HCT116 (cell line): ENCODE data around the gene DCTN2. TPM values are rescaled to one million over a fixed set of nuclear protein-coding genes. Genes with fewer than 3 reads are reported as not detected.

Experiments
- ATAC-seq: fragments of 200-7000 bp; cut with Tn5 transposase; 2 replicates; pipeline ENCODE4 v1.9.1; 2020; ENCODE audit warnings: mild to moderate bottlenecking, moderate library complexity
- BruUV-seq: library from RNA; stranded (reverse); fragments of 400-500 nt; replicated peaks from 2 replicates; lab custom pipeline; 2021; lab: Mats Ljungman, UMichigan
- CTCF ChIA-PET: fragments of 300-600 bp; sonication (Branson Sonifier 250); formaldehyde crosslinking; loops from one replicate; lab custom pipeline; 2021; ENCODE audit warnings: antibody characterized with exemption; lab: Charles Lee
- POLR2A ChIA-PET: fragments of 300-600, 350-600 bp; sonication (Branson Sonifier 250); formaldehyde crosslinking; loops from one replicate; lab custom pipeline; 2021; ENCODE audit warnings: antibody characterized with exemption; lab: Charles Lee
- RAD21 ChIA-PET, 2 experiments: fragments of 300-600 bp; sonication (Branson Sonifier 250); formaldehyde crosslinking; loops; one replicate each; lab custom pipeline; 2023; ENCODE audit warnings: low total read pairs in 2 of 2; ENCODE audit not compliant: uncharacterized antibody in 2 of 2, unreplicated experiment in 2 of 2, low non-redundant PET in 1 of 2; lab: Charles Lee
- DNase-seq: peaks from one replicate; pipeline ENCODE4 v3.0.0-alpha.2; 2010; ENCODE audit warnings: low read depth, low spot score
- H2AFZ ChIP-seq: fragments of 200-600 bp; shearing (Covaris generic), sonication (generic); 2 replicates; pipeline ENCODE4 v1.6.1; 2017; ENCODE audit warnings: low read depth, mixed run types, mixed read lengths, antibody characterized with exemption, low read length; ENCODE audit not compliant: poor library complexity, severe bottlenecking
- H3K27ac ChIP-seq: 2 replicates; pipeline ENCODE4 v1.5.1; 2012; ENCODE audit warnings: low read depth, low read length
- H3K27me3 ChIP-seq: fragments of 200-600 bp; sonication (generic); 2 replicates; pipeline ENCODE4 v1.6.1; 2016; ENCODE audit warnings: mixed run types, low read length, mixed read lengths; ENCODE audit not compliant: insufficient read depth
- H3K36me3 ChIP-seq, 2 experiments: fragments of 200-500 bp in 1 of 2; fragments of 200-600 bp in 1 of 2; sonication (Bioruptor generic) in 1 of 2; sonication (generic) in 1 of 2; 2 replicates each; pipeline versions ENCODE4 v1.5.1 to v1.6.1; 2014 to 2016; ENCODE audit warnings: low read length in 2 of 2, inconsistent platforms in 1 of 2, mixed read lengths in 1 of 2, mixed run types in 1 of 2; ENCODE audit not compliant: insufficient read depth in 2 of 2, control insufficient read depth in 1 of 2
- H3K4me1 ChIP-seq, 2 experiments: fragments of 200-600 bp in 1 of 2; sonication (generic) in 1 of 2; 2 replicates each; pipeline versions ENCODE4 v1.5.1 to v1.6.1; 2012 to 2017; ENCODE audit warnings: low read length in 2 of 2, inconsistent platforms in 1 of 2, mild to moderate bottlenecking in 1 of 2, mixed read lengths in 1 of 2, mixed run types in 1 of 2, moderate library complexity in 1 of 2; ENCODE audit not compliant: insufficient read depth in 2 of 2, control insufficient read depth in 1 of 2
- H3K4me2 ChIP-seq: fragments of 200-600 bp; sonication (generic); 2 replicates; pipeline ENCODE4 v1.6.1; 2017; ENCODE audit warnings: mixed run types, low read length, mixed read lengths
- H3K4me3 ChIP-seq, 2 experiments: fragments of 200-600 bp in 1 of 2; sonication (generic) in 1 of 2; replicated peaks in 1 of 2; 2 replicates each; pipeline ENCODE4 v1.5.1; 2011 to 2016; ENCODE audit warnings: low read length in 2 of 2, control low read depth in 1 of 2, low read depth in 1 of 2, mild to moderate bottlenecking in 1 of 2, mixed read lengths in 1 of 2, mixed run types in 1 of 2
- H3K79me2 ChIP-seq: fragments of 200-600 bp; sonication (generic); 2 replicates; pipeline ENCODE4 v1.6.1; 2017; ENCODE audit warnings: mild to moderate bottlenecking, mixed run types, low read length, moderate library complexity, mixed read lengths; ENCODE audit not compliant: insufficient read depth
- H3K9ac ChIP-seq: fragments of 200-600 bp; sonication (generic); 2 replicates; pipeline ENCODE4 v1.6.1; 2016; ENCODE audit warnings: low read length, mixed read lengths
- H3K9me2 ChIP-seq: fragments of 200-600 bp; sonication (generic), shearing (Covaris generic); 2 replicates; pipeline ENCODE4 v1.6.1; 2017; ENCODE audit warnings: mixed run types, mild to moderate bottlenecking, moderate library complexity; ENCODE audit not compliant: insufficient read depth
- H3K9me3 ChIP-seq, 2 experiments: fragments of 200-500 bp in 1 of 2; fragments of 200-600 bp in 1 of 2; sonication (Bioruptor generic) in 1 of 2; sonication (generic) in 1 of 2; 2 replicates each; pipeline ENCODE4 v1.6.1; 2014 to 2017; ENCODE audit warnings: low read length in 2 of 2, mixed read lengths in 2 of 2, inconsistent platforms in 1 of 2, low read depth in 1 of 2, mild to moderate bottlenecking in 1 of 2, mixed run types in 1 of 2, moderate library complexity in 1 of 2; ENCODE audit not compliant: control insufficient read depth in 1 of 2, insufficient read depth in 1 of 2
- H4K20me1 ChIP-seq: fragments of 200-600 bp; sonication (generic), shearing (Covaris generic); 2 replicates; pipeline ENCODE4 v1.6.1; 2017; ENCODE audit warnings: mixed run types, mild to moderate bottlenecking, moderate library complexity; ENCODE audit not compliant: insufficient read depth
- CBX3 ChIP-seq: IDR thresholded peaks from 2 replicates; pipeline ENCODE4 v1.6.1; 2012; ENCODE audit warnings: low read depth
- ELF1 ChIP-seq: IDR thresholded peaks from 2 replicates; pipeline ENCODE4 v1.6.1; 2012; ENCODE audit warnings: low read depth, borderline replicate concordance
- FOSL1 ChIP-seq: IDR thresholded peaks from 2 replicates; pipeline ENCODE4 v1.6.1; 2012; ENCODE audit warnings: low read depth
- POLR2A ChIP-seq: IDR thresholded peaks from 2 replicates; pipeline ENCODE4 v1.7.0; 2011; ENCODE audit warnings: borderline replicate concordance; ENCODE audit not compliant: insufficient read depth, insufficient read length; ENCODE audit errors: extremely low read depth
- SIN3A ChIP-seq: IDR thresholded peaks from 2 replicates; pipeline ENCODE4 v1.6.1; 2012; ENCODE audit warnings: low read depth
- YY1 ChIP-seq: IDR thresholded peaks from 2 replicates; pipeline ENCODE4 v1.6.1; 2011; ENCODE audit warnings: low read length, low read depth, moderate library complexity, mild to moderate bottlenecking; ENCODE audit not compliant: insufficient replicate concordance; ENCODE audit errors: extremely low read depth
- intact Hi-C: fragments of 100-400 bp; cut with micrococcal nuclease; formaldehyde crosslinking; loops from 2 replicates; pipeline ENCODE4 v1.10.0; 2022
- total RNA-seq: library from RNA; stranded (reverse); gene quantifications from one replicate; pipeline ENCODE4 v1.2.1, GENCODE V29; 2021; ENCODE audit not compliant: unreplicated experiment
- TF ChIP-seq, protein P1 (sequence below): IDR thresholded peaks from 2 replicates; pipeline ENCODE4 v1.6.1; 2012; ENCODE audit warnings: low read depth

DCTN2 gene
- total RNA-seq, 1 experiment from 2014 or later: 95.9 TPM

DNA sequence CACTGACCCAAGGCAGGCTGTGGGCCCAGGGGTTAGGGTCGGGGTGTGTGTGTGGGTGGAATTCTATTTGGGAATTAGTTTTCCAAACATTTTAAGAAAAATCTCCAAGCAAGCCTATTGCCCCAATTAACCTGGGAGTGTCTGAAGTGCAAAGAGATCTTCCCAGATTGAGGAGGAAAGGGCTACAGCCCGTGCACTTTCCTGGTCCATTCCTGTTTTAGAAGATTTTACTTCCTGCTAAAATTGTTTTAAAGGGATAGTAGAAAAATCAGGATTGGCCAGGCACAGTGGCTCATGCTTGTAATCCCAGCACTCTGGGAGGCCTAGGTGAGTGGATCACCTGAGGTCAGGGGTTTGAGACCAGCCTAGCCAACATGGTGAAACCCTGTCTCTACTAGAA, 5.3 kb downstream of the DCTN2 start:
- ChIA-PET POLR2A (no interaction called here), RAD21 (no interaction called here), CTCF (interaction anchor here (0.6 kb wide), 1 partner anchor 44 kb away, joined by 3 read pairs; no protein-coding TSS in a partner anchor)
- no peak overlapping the region for H3K4me3 ChIP-seq
- DNase-seq: no peak
- BruUV-seq: no TSS peak
- peaks cover 22% of the 10 kb centered on the region for H3K79me2 ChIP-seq
- peaks cover 6 to 8% of the 10 kb centered on the region in 2 experiments; a peak in 3 of 4 replicates for H3K4me1 ChIP-seq
- H3K9me2 ChIP-seq: no peaks in the 10 kb centered on the region
- H2AFZ ChIP-seq: no peak overlapping the region
- H4K20me1 ChIP-seq: no peaks in the 10 kb centered on the region
- intact Hi-C loops: no loop called here
- no peaks in the 10 kb centered on the region for H3K27me3 ChIP-seq
- no peak overlapping the region for H3K27ac ChIP-seq
- H3K4me2 ChIP-seq: no peak overlapping the region
- peaks cover 4 to 8% of the 10 kb centered on the region in 2 experiments; a peak in 2 of 4 replicates for H3K36me3 ChIP-seq
- no peak for TF ChIP-seq ELF1
- TF ChIP-seq CBX3: no peak
- no peak for TF ChIP-seq SIN3A
- TF ChIP-seq YY1: no peak
- TF ChIP-seq, protein P1, sequence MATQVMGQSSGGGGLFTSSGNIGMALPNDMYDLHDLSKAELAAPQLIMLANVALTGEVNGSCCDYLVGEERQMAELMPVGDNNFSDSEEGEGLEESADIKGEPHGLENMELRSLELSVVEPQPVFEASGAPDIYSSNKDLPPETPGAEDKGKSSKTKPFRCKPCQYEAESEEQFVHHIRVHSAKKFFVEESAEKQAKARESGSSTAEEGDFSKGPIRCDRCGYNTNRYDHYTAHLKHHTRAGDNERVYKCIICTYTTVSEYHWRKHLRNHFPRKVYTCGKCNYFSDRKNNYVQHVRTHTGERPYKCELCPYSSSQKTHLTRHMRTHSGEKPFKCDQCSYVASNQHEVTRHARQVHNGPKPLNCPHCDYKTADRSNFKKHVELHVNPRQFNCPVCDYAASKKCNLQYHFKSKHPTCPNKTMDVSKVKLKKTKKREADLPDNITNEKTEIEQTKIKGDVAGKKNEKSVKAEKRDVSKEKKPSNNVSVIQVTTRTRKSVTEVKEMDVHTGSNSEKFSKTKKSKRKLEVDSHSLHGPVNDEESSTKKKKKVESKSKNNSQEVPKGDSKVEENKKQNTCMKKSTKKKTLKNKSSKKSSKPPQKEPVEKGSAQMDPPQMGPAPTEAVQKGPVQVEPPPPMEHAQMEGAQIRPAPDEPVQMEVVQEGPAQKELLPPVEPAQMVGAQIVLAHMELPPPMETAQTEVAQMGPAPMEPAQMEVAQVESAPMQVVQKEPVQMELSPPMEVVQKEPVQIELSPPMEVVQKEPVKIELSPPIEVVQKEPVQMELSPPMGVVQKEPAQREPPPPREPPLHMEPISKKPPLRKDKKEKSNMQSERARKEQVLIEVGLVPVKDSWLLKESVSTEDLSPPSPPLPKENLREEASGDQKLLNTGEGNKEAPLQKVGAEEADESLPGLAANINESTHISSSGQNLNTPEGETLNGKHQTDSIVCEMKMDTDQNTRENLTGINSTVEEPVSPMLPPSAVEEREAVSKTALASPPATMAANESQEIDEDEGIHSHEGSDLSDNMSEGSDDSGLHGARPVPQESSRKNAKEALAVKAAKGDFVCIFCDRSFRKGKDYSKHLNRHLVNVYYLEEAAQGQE: no peak
- no peak for TF ChIP-seq POLR2A
- no peak for TF ChIP-seq FOSL1
- no peak overlapping the region for H3K9ac ChIP-seq
- ATAC-seq: no peak
- H3K9me3 ChIP-seq: no peaks in the 10 kb centered on the region
